Stimulated activated CD8-positive, alpha-beta memory T cell treated with anti-CD3 and anti-CD28 coated beads, Interleukin-15, amount 100 ng/mL, for 48 hours (primary cell): ENCODE measurements around the gene CEP290.

Source experiments
- DNase-seq, 2 donors: peaks; one replicate each; pipeline ENCODE4 v3.0.0-alpha.2; 2020; ENCODE audit warnings: low read depth in 2 of 2

Gene CEP290

GRCh38 chr12:88141774-88142609 lies at the start of gene CEP290, which contains the start of gene TMTC3:
CEP290 (minus strand) TSS chr12:88142088; CDS start chr12:88141307, 781 bp downstream.
TMTC3 (plus strand) TSS chr12:88142307; CDS start chr12:88148316, 6,009 bp downstream.
- peak; percentile 84 to 88 for DNase-seq

GRCh38 chr12:88188180-88188579 lies 46.3 kb upstream of the CEP290 start:
- DNase-seq, result no peak

GRCh38 chr12:88187571-88187970 lies 45.7 kb upstream of the CEP290 start:
- no peak for DNase-seq

- DNase-seq, result no peak
Measured at GRCh38 chr12:88185988-88186387, 44.1 kb upstream of the CEP290 start.

- DNase-seq, result no peak
Measured at GRCh38 chr12:88185279-88185678, 43.4 kb upstream of the CEP290 start.

GRCh38 chr12:88184196-88184595 lies 42.3 kb upstream of the CEP290 start:
- no peak for DNase-seq

- no peak for DNase-seq
Measured at GRCh38 chr12:88182416-88182815, 40.5 kb upstream of the CEP290 start.

- DNase-seq, result no peak
Measured at GRCh38 chr12:88181881-88182280, 40.0 kb upstream of the CEP290 start.

GRCh38 chr12:88179436-88180014 lies 37.6 kb upstream of the CEP290 start:
- no peak for DNase-seq

GRCh38 chr12:88175544-88175943 lies 33.7 kb upstream of the CEP290 start:
- no peak for DNase-seq

- no peak for DNase-seq
Measured at GRCh38 chr12:88172844-88173407, 31.0 kb upstream of the CEP290 start.

GRCh38 chr12:88167384-88167783 lies 25.5 kb upstream of the CEP290 start:
- DNase-seq, result no peak

GRCh38 chr12:88166179-88166578 lies 24.3 kb upstream of the CEP290 start:
- no peak for DNase-seq

- no peak for DNase-seq
Measured at GRCh38 chr12:88163371-88163770, 21.5 kb upstream of the CEP290 start.

GRCh38 chr12:88156075-88156654 lies 14.3 kb upstream of the CEP290 start:
- no peak for DNase-seq

GRCh38 chr12:88153959-88154358 lies 12.1 kb upstream of the CEP290 start:
- DNase-seq, result no peak

- no peak for DNase-seq
Measured at GRCh38 chr12:88150063-88150462, 8.2 kb upstream of the CEP290 start.

GRCh38 chr12:88145567-88146505 lies 3.9 kb upstream of the CEP290 start:
- no peak for DNase-seq

GRCh38 chr12:88144546-88145468 lies 2.9 kb upstream of the CEP290 start:
- no peak for DNase-seq

- no peak for DNase-seq
Measured at GRCh38 chr12:88144037-88144436, 2.1 kb upstream of the CEP290 start.
